Hippocampal formation (tissue), 2 donors: ENCODE results near the gene BORCS5.

ENCODE experiments used
- DNase-seq, 2 donors: peaks; one replicate each; lab custom pipeline; 2025; lab: John Stamatoyannopoulos, UW

Gene BORCS5

GRCh38 chr12:12513416-12514006 is 156.6 kb downstream of the BORCS5 start:
- peak in 1 of 2 donors; percentile 74 for DNase-seq

GRCh38 chr12:12518464-12518845 is 161.6 kb downstream of the BORCS5 start:
- no peak for DNase-seq

- DNase-seq: no peak
Observed at GRCh38 chr12:12518919-12519318, 162.0 kb downstream of the BORCS5 start.
